HG02759 (cell line): ENCODE data around the gene IL13RA1.
A peak's percentile ranks its signal among the peaks of the same experiment; 100 is the strongest.
"Not testable (repeated sequence)": the region's sequence is repeated elsewhere in the genome, so short reads cannot be mapped to it uniquely, and the experiment has no call there.

Source experiments
- ATAC-seq: cut with Tn5 transposase; IDR thresholded peaks from one replicate; pipeline ENCODE4 v1.9.1; 2021; ENCODE audit warnings: mild to moderate bottlenecking, moderate library complexity; ENCODE audit not compliant: unreplicated experiment

IL13RA1 gene

DNA sequence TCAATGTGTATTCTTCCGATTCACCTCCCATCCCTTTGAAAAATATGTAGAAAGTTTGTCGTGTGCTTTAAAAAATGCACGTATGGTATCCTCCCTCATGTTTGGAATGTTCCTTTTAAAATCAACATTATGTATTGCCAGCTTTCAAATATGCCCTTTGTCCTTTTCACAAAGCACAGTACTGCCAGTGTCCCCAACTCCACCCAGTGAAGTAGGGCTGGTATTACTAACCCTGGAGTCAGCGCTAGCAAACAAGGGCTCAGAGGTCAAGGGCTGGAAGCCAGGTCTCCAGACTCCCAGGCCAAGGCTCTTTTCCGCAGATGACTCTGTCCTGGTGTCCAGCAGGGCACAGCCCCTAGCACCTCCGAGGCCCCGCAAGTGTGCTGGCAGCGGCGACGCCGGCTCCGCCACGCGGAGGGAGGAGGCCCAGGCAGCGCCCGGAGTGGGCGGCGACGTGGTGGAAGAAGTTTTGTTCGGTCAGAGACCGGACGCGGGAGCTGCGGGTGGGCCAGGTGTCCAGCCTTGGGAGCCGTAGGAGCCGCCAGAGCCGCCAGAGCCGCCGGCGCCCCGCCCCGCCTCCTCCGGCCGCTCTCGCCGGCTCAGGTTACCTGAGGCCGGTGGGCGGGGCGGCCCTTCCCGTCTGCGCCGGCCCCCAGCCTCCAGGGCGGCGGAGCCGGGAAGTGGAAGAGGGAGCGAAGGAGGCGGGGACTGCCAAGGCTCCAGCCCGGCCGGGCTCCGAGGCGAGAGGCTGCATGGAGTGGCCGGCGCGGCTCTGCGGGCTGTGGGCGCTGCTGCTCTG lies at the start of gene IL13RA1:
IL13RA1 (plus strand) TSS at position 720 of the 799 bp plus-strand sequence; CDS start at position 753, 33 bp downstream.
- ATAC-seq = peak; percentile 58

GRCh38 chrX:118679290-118679689 lies 48.1 kb upstream of the IL13RA1 start:
- ATAC-seq = no peak

- no peak for ATAC-seq
Observed at GRCh38 chrX:118682258-118683014, 45.0 kb upstream of the IL13RA1 start.

GRCh38 chrX:118685393-118685792 lies 42.0 kb upstream of the IL13RA1 start:
- ATAC-seq = no peak

DNA sequence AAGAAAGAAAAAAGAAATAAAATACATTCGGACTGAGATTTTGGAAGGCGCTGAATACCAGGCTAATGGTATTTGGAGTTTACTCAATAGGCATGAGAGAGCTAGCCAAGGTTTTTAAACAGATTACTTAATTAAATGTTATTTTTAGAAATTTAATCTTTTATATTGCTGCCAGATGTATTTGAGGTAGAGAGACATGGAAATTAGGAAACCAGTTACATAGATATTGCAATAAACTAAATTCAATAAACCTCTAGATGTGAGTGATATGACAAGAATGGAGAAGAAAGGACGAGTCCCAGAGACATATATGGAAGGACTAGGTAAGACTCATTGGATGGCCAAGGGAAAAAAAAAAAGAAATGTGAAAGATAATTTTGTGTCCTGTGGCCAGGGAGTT lies 38.5 kb upstream of the IL13RA1 start:
- no peak for ATAC-seq

DNA sequence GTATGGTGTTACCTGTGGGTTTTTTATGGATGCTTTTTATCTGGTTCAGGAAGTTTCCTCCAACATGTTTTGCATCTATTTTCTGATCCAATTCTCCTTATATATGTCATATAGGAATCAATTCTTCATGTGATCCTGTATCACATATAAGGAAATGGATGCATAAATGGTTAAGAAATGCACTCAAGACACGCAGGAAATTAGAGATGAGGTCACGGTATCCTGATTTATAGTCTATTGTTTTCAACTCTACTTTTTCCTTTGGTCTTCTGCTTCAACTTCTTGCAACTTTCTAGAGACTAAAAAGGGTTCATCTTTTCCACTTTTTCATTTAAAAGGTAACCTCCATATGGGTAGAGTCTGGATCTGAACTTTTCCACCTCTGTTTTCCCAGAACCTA lies 33.6 kb upstream of the IL13RA1 start:
- no peak for ATAC-seq

DNA sequence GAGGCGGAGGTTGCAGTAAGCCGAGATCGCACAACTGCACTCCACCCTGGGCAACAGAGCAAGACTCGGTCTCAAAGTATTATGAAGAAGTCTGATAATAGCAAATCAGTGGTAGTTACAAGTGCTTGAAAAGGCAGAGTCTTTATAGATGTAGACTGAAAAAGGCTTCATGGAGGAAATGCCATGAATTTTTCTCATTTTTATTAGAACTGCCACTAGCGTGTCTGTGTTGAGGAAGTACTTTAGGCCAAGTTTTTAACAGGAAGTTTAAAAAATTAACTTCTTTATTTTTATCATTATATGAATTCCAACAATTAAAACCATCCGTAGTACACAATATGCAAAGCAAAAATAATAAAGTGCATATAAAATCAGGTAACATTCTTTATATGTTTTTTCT lies 32.8 kb upstream of the IL13RA1 start:
- no peak for ATAC-seq

DNA sequence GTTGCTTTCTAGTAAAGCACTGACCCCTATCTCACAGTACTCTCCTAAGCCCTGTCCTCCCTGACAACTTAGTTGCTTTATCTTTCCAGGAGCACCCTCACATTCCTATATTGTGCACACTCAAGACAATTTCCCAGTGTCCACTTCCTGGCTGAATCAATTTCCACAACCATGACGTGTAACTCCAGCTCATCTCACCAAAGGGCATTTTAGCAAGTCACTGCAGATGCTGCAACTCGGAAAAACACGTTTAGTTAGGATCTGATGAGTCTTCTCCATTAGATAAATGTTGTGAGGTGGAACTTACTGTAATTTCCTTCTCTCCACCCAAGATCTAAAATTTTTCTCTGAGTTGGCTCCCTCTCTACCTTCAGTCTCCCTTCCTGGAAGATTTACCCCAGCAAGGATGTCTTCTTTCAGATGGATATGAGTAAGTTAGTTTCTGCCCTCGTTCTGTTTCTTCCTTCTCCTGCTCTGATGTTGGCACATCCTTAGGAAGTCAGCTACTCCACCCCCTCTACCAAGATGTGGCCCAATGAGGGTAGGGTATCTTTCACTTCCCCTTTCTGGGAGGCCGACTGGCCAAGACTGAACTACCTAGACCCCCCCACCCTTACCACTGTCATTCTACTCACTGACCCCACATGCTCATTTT lies 28.8 kb upstream of the IL13RA1 start:
- ATAC-seq = no peak

DNA sequence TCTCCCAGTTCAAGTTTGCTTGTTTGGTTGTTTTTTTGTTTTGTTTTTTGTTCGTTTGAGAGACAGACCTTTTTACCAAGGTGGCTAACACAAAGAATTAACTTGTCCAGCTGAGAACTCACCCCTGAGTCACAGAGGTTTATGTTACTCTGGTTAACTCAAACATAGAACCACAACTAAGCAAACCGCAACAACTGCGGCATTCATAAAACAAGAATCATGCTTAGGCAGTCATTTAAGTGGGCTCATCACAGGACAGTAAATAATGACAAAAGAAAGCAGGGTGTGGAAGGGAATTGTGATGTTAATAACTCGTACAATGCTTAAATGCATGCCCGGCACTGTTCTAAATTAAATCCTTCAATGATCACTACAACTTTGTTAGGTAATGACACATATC lies 24.7 kb upstream of the IL13RA1 start:
- ATAC-seq = no peak

DNA sequence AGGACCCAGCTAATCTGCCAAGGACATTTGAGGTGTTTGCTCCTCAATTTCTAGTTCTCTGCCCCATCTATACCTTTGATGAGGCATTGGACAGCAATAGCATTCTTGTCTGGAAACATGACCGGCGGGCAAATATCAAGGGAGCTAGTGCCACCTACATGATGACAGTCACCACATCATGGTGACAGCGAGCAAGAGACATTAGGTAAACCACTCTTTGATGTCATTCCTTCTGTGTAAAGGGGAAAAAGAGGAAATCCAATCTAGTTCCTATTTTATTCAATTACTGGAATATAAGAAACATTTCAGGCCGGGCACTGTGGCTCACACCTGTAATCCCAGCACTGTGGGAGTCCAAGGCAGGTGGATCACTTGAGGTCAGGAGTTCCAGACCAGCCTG lies 20.7 kb upstream of the IL13RA1 start:
- ATAC-seq = no peak

DNA sequence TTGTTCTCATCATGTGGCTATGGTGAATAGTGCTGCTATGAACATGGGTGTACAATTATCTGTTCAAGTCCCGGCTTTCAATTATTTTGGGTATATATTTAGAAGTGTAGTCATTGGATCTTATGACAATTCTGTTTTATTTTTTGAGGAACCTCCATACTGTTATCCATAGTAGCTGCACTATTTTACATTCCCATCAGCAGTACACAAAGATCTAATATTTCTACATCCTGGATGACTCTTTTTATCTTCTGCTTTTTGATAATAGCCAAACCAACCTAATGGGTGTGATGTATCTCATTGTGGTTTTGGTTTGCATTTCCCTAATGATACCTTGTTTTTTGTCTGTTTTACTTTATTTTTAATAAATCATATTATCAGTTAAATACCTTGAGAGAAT lies 12.9 kb upstream of the IL13RA1 start:
- no peak for ATAC-seq

GRCh38 chrX:118715917-118716316 lies 11.5 kb upstream of the IL13RA1 start:
- not testable (repeated sequence) for ATAC-seq

DNA sequence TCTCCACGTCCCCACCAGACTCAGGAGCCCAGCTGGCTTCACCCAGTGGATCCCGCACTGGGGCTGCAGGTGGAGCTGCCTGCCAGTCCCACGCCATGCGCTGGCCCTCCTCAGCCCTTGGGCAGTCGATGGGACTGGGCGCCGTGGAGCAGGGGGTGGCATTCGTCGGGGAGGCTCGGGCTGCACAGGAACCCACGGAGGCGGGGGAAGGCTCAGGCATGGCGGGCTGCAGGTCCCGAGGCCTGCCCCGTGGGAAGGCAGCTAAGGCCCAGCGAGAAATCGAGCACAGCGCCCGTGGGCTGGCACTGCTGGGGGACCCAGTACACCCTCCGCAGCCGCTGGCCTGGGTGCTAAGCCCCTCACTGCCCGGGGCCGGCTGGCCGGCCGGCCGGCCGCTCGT lies 10.6 kb upstream of the IL13RA1 start:
- ATAC-seq = not testable (repeated sequence)

GRCh38 chrX:118717678-118718391 lies 9.6 kb upstream of the IL13RA1 start:
- no peak for ATAC-seq

DNA sequence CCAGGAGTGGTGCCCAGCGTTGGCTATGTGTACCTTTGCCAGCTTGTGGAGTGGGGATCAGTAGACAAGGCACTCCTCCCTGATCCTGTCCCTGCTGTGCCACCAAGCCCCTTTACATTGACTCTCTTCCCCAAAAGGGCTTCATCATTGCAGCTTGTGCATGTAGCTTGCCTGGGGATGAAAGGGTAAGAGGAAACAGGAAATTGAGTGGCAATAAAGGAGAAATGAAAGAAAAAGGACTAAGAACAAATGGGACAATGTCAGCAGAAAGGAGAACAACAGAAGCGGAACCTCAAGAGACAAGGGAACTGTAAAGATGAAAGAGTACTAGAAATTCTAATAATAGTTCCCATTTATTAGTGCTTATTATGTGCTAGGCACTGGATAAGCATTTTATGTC lies 8.7 kb upstream of the IL13RA1 start:
- no peak for ATAC-seq

DNA sequence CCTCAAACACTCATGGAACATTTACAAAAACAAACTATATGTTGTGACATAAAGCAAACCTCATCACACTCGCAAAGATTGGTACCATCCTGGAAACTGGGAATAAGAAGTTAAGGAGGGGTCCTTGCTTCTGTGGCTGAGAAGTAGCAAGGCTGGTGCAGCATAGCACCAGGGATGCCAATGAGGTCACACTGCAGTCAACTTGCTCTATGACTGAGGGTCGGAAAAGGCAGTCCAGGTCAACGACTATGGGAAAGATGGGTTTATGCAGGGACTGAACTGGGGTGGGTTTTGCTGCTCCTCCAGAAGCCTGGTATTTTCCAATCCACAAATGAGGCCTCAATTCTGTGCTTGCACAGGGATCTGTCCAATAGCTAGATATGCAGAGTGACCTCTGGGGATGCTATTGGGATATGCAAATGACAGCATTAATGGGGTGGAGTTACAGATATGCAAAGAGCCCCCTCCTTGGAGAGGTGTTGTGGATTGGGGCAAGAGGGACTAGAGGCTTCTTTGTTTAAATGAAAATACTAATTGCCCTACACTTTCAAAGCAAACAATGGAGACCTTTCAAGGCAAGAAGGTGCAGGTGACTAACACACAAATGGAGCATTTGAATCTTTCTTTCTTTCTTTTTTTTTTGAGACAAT lies 7.2 kb upstream of the IL13RA1 start:
- no peak for ATAC-seq

- ATAC-seq = no peak
Observed at GRCh38 chrX:118723376-118723775, 4.0 kb upstream of the IL13RA1 start.

DNA sequence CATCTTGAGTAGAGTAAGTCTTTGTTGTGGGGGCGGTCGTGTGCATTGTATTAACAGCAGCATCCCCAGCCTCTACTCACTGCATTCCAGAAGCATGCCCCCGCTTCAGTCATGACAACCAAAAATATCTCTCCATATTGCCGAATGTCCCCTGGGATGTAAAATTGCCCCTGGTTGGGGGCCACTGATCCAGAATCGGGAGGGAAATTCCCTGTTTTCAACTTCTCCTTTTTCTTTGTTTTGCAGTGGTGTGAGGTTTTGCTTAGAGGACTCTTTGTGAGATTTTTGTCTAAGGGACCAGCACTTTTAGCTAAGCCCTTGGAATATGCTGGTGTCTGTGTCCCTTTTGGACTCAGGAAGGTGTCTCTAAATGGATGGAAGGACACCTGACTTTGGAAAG lies 3.0 kb upstream of the IL13RA1 start:
- ATAC-seq = no peak

DNA sequence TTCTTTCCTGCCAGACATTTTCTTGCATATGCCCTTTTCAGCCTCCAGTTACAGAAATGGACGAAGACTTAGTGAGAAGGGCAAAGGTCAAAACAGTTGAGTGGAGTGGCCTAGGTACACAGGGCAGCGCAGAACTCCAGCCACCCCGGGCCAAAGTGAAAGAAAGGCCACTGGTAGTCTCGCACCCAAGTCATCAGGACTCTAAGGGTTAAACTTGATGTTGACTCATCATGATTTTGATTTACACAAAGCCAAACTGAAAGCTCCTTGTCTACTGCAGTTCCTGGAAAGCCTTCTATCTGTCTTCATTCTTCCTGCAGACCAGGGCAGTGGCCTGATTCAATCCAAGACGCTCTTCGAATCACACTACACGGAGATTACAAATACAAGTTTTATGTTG lies 2.6 kb upstream of the IL13RA1 start:
- no peak for ATAC-seq

- ATAC-seq = no peak
Observed at GRCh38 chrX:118726396-118726795, 1.0 kb upstream of the IL13RA1 start.
